ENCODE measurements around the gene PLA2G2E.
"Not testable (repeated sequence)": the region's sequence is repeated elsewhere in the genome, so short reads cannot be mapped to it uniquely, and the experiment has no call there.

Gene PLA2G2E

GRCh38 chr1:19932866-19933265, 9.4 kb upstream of the PLA2G2E start:
- DNase-seq (ENCODE audit: low read depth, low spot score), result no peak
- Histone ChIP-seq H3K36me3 (ENCODE audit: control insufficient read depth, insufficient read depth, low read length) (no peaks in the 10 kb centered on the region), H3K9me3 (ENCODE audit: control insufficient read depth, insufficient read depth, low read length) (no peaks in the 10 kb centered on the region; the same call in 1 of the 2 replicates), H3K4me3 (ENCODE audit: low read length) (no peak overlapping the region), H3K27ac (ENCODE audit: low read length) (no peak overlapping the region), H3K27me3 (ENCODE audit: control insufficient read depth, insufficient read depth, low read length) (no peaks in the 10 kb centered on the region), H3K4me1 (ENCODE audit: control insufficient read depth, insufficient read depth, low read length) (no peaks in the 10 kb centered on the region)
- WGBS (ENCODE audit: insufficient coverage, insufficient read length), result no CpG with 5 or more reads among the region's 1 CpG

- not testable (repeated sequence) for H3K27me3 ChIP-seq (ENCODE audit: control insufficient read depth, insufficient read depth, low read length); H3K27ac ChIP-seq (ENCODE audit: low read length); H3K36me3 ChIP-seq (ENCODE audit: control insufficient read depth, insufficient read depth, low read length); H3K4me3 ChIP-seq (ENCODE audit: low read length); H3K9me3 ChIP-seq (ENCODE audit: control insufficient read depth, insufficient read depth, low read length); DNase-seq (ENCODE audit: low read depth, low spot score); H3K4me1 ChIP-seq (ENCODE audit: control insufficient read depth, insufficient read depth, low read length)
- WGBS (ENCODE audit: insufficient coverage, insufficient read length), result no CpG with 5 or more reads among the region's 3 CpGs
Measured at GRCh38 chr1:19927130-19927421, 3.7 kb upstream of the PLA2G2E start.

- Histone ChIP-seq H3K4me3 (ENCODE audit: low read length) (no peak overlapping the region), H3K4me1 (ENCODE audit: control insufficient read depth, insufficient read depth, low read length) (0 out of 2 replicates have a peak, but pooled peaks cover 3% of the 10 kb centered on the region), H3K36me3 (ENCODE audit: control insufficient read depth, insufficient read depth, low read length) (no peaks in the 10 kb centered on the region), H3K27me3 (ENCODE audit: control insufficient read depth, insufficient read depth, low read length) (no peaks in the 10 kb centered on the region), H3K9me3 (ENCODE audit: control insufficient read depth, insufficient read depth, low read length) (no peaks in the 10 kb centered on the region; the same call in 1 of the 2 replicates), H3K27ac (ENCODE audit: low read length) (no peak overlapping the region)
- no peak for DNase-seq (ENCODE audit: low read depth, low spot score)
- WGBS (ENCODE audit: insufficient coverage, insufficient read length), result 100% methylated on average over 1 of the region's 8 CpGs
Measured at GRCh38 chr1:19926296-19927129, 3.1 kb upstream of the PLA2G2E start.

- H3K36me3 ChIP-seq (ENCODE audit: control insufficient read depth, insufficient read depth, low read length), result no peaks in the 10 kb centered on the region
- WGBS (ENCODE audit: insufficient coverage, insufficient read length), result no CpG with 5 or more reads among the region's 7 CpGs
- 0 out of 2 replicates have a peak, but pooled peaks cover 3% of the 10 kb centered on the region for H3K4me1 ChIP-seq (ENCODE audit: control insufficient read depth, insufficient read depth, low read length)
- H3K27ac ChIP-seq (ENCODE audit: low read length), result no peak overlapping the region
- no peaks in the 10 kb centered on the region for H3K27me3 ChIP-seq (ENCODE audit: control insufficient read depth, insufficient read depth, low read length)
- no peaks in the 10 kb centered on the region for H3K9me3 ChIP-seq (ENCODE audit: control insufficient read depth, insufficient read depth, low read length)
- DNase-seq (ENCODE audit: low read depth, low spot score), result no peak
- H3K4me3 ChIP-seq (ENCODE audit: low read length), result no peak overlapping the region
Measured at GRCh38 chr1:19925342-19926070, 2.1 kb upstream of the PLA2G2E start.

- no peaks in the 10 kb centered on the region for H3K27me3 ChIP-seq (ENCODE audit: control insufficient read depth, insufficient read depth, low read length)
- DNase-seq (ENCODE audit: low read depth, low spot score), result no peak
- 0 out of 2 replicates have a peak, but pooled peaks cover 3% of the 10 kb centered on the region for H3K4me1 ChIP-seq (ENCODE audit: control insufficient read depth, insufficient read depth, low read length)
- H3K9me3 ChIP-seq (ENCODE audit: control insufficient read depth, insufficient read depth, low read length), result no peaks in the 10 kb centered on the region
- H3K4me3 ChIP-seq (ENCODE audit: low read length), result no peak overlapping the region
- no peaks in the 10 kb centered on the region for H3K36me3 ChIP-seq (ENCODE audit: control insufficient read depth, insufficient read depth, low read length)
- WGBS (ENCODE audit: insufficient coverage, insufficient read length), result no CpG with 5 or more reads among the region's 13 CpGs
- H3K27ac ChIP-seq (ENCODE audit: low read length), result no peak overlapping the region
Measured at GRCh38 chr1:19923953-19924346, 533 bp upstream of the PLA2G2E start.

GRCh38 chr1:19922015-19922688, 1.3 kb downstream of the PLA2G2E start:
- no CpG with 5 or more reads among the region's 17 CpGs for WGBS (ENCODE audit: insufficient coverage, insufficient read length)
- Histone ChIP-seq H3K27ac (ENCODE audit: low read length) (no peak overlapping the region), H3K27me3 (ENCODE audit: control insufficient read depth, insufficient read depth, low read length) (no peaks in the 10 kb centered on the region), H3K4me1 (ENCODE audit: control insufficient read depth, insufficient read depth, low read length) (0 out of 2 replicates have a peak, but pooled peaks cover 3% of the 10 kb centered on the region), H3K9me3 (ENCODE audit: control insufficient read depth, insufficient read depth, low read length) (no peaks in the 10 kb centered on the region), H3K4me3 (ENCODE audit: low read length) (no peak overlapping the region), H3K36me3 (ENCODE audit: control insufficient read depth, insufficient read depth, low read length) (no peaks in the 10 kb centered on the region)
- DNase-seq (ENCODE audit: low read depth, low spot score), result no peak

GRCh38 chr1:19921310-19921709, 2.1 kb downstream of the PLA2G2E start:
- no CpG with 5 or more reads among the region's 13 CpGs for WGBS (ENCODE audit: insufficient coverage, insufficient read length)
- H3K27me3 ChIP-seq (ENCODE audit: control insufficient read depth, insufficient read depth, low read length), result no peaks in the 10 kb centered on the region
- H3K9me3 ChIP-seq (ENCODE audit: control insufficient read depth, insufficient read depth, low read length), result no peaks in the 10 kb centered on the region
- H3K36me3 ChIP-seq (ENCODE audit: control insufficient read depth, insufficient read depth, low read length), result no peaks in the 10 kb centered on the region
- 0 out of 2 replicates have a peak, but pooled peaks cover 3% of the 10 kb centered on the region for H3K4me1 ChIP-seq (ENCODE audit: control insufficient read depth, insufficient read depth, low read length)
- H3K4me3 ChIP-seq (ENCODE audit: low read length), result no peak overlapping the region
- H3K27ac ChIP-seq (ENCODE audit: low read length), result no peak overlapping the region
- DNase-seq (ENCODE audit: low read depth, low spot score), result no peak

GRCh38 chr1:19920132-19920710, 3.2 kb downstream of the PLA2G2E start:
- DNase-seq (ENCODE audit: low read depth, low spot score), result no peak
- Histone ChIP-seq H3K27me3 (ENCODE audit: control insufficient read depth, insufficient read depth, low read length) (no peaks in the 10 kb centered on the region), H3K27ac (ENCODE audit: low read length) (no peak overlapping the region), H3K9me3 (ENCODE audit: control insufficient read depth, insufficient read depth, low read length) (no peaks in the 10 kb centered on the region), H3K4me1 (ENCODE audit: control insufficient read depth, insufficient read depth, low read length) (0 out of 2 replicates have a peak, but pooled peaks cover 3% of the 10 kb centered on the region), H3K36me3 (ENCODE audit: control insufficient read depth, insufficient read depth, low read length) (no peaks in the 10 kb centered on the region), H3K4me3 (ENCODE audit: low read length) (no peak overlapping the region)
- no CpG with 5 or more reads among the region's 19 CpGs for WGBS (ENCODE audit: insufficient coverage, insufficient read length)

- Histone ChIP-seq H3K27ac (ENCODE audit: low read length) (no peak overlapping the region), H3K4me1 (ENCODE audit: control insufficient read depth, insufficient read depth, low read length) (0 out of 2 replicates have a peak, but pooled peaks cover under 1% of the 10 kb centered on the region), H3K27me3 (ENCODE audit: control insufficient read depth, insufficient read depth, low read length) (no peaks in the 10 kb centered on the region), H3K36me3 (ENCODE audit: control insufficient read depth, insufficient read depth, low read length) (peaks cover 2% of the 10 kb centered on the region; the same call in 1 of the 2 replicates), H3K9me3 (ENCODE audit: control insufficient read depth, insufficient read depth, low read length) (no peaks in the 10 kb centered on the region), H3K4me3 (ENCODE audit: low read length) (no peak overlapping the region)
- WGBS (ENCODE audit: insufficient coverage, insufficient read length), result no CpG with 5 or more reads among the region's 6 CpGs
- peak; percentile 50 for DNase-seq (ENCODE audit: low read depth, low spot score)
Measured at GRCh38 chr1:19918057-19918456, 5.4 kb downstream of the PLA2G2E start.

- Histone ChIP-seq H3K4me1 (ENCODE audit: control insufficient read depth, insufficient read depth, low read length) (no peaks in the 10 kb centered on the region), H3K4me3 (ENCODE audit: low read length) (no peak overlapping the region), H3K36me3 (ENCODE audit: control insufficient read depth, insufficient read depth, low read length) (peaks cover 21% of the 10 kb centered on the region; the same call in 1 of the 2 replicates), H3K27me3 (ENCODE audit: control insufficient read depth, insufficient read depth, low read length) (no peaks in the 10 kb centered on the region), H3K9me3 (ENCODE audit: control insufficient read depth, insufficient read depth, low read length) (no peaks in the 10 kb centered on the region), H3K27ac (ENCODE audit: low read length) (no peak overlapping the region)
- no peak for DNase-seq (ENCODE audit: low read depth, low spot score)
- WGBS (ENCODE audit: insufficient coverage, insufficient read length), result no CpG with 5 or more reads among the region's 3 CpGs
Measured at GRCh38 chr1:19910650-19911049, 12.8 kb downstream of the PLA2G2E start.

All from iPS DF 6.9 (cell line).